Esophagus squamous epithelium (tissue), 4 donors: ENCODE results near the gene KLHL4.

Experiments used
- CTCF ChIP-seq, 6 experiments: fragments of 450-650 bp in 4 of 6; fragments of 200-600 bp in 2 of 6; sonication (generic) in 2 of 6; IDR thresholded peaks; one replicate each; pipeline ENCODE4 v1.5.1; 2016 to 2019; ENCODE audit warnings: antibody characterized with exemption in 6 of 6, mild to moderate bottlenecking in 4 of 6, moderate library complexity in 4 of 6
- POLR2A ChIP-seq, 4 donors: fragments of 450-650 bp; IDR thresholded peaks; one replicate each; pipeline ENCODE4 v1.6.1; 2017; ENCODE audit warnings: antibody characterized with exemption in 4 of 4, mild to moderate bottlenecking in 4 of 4, moderate library complexity in 3 of 4

- TF ChIP-seq CTCF (IDR thresholded peaks at IDR 0.05) (no peak), POLR2A (IDR thresholded peaks at IDR 0.05) (no peak)
These were observed 63.3 kb downstream of the KLHL4 start for GRCh38 chrX:87580862-87581261.
